GM12891 (cell line): ENCODE data around the gene KRTAP21-3.

Experiments
- DNase-seq: peaks from one replicate; pipeline ENCODE4 v3.0.0; 2011; ENCODE audit warnings: low spot score; ENCODE audit not compliant: insufficient read length
- FAIRE-seq: peaks from 2 replicates; lab custom pipeline; 2011; peaks lifted over from hg19 to GRCh38; lab: Jason Lieb, UNC
- PAX5 ChIP-seq: IDR thresholded peaks from 2 replicates; pipeline ENCODE4 v1.6.1; 2011; ENCODE audit warnings: low read length, moderate library complexity, mild to moderate bottlenecking; ENCODE audit not compliant: insufficient read depth, severe bottlenecking
- POLR2A ChIP-seq: IDR thresholded peaks from 2 replicates; pipeline ENCODE4 v1.6.1; 2011; ENCODE audit warnings: low read depth, low read length, control low read depth
- POLR2AphosphoS5 ChIP-seq: IDR thresholded peaks from 2 replicates; pipeline ENCODE4 v1.6.1; 2011; ENCODE audit warnings: low read depth, low read length, control low read depth
- POU2F2 ChIP-seq: IDR thresholded peaks from 2 replicates; pipeline ENCODE4 v1.6.1; 2011; ENCODE audit warnings: low read depth, mild to moderate bottlenecking, control low read depth, low read length, moderate library complexity
- SPI1 ChIP-seq: IDR thresholded peaks from 2 replicates; pipeline ENCODE4 v1.6.1; 2011; ENCODE audit warnings: low read depth, low read length, control low read depth
- TAF1 ChIP-seq: IDR thresholded peaks from 2 replicates; pipeline ENCODE4 v1.6.1; 2011; ENCODE audit warnings: low read depth, low read length, control low read depth

KRTAP21-3 gene

GRCh38 chr21:30714946-30715345 is 3.6 kb downstream of the KRTAP21-3 start:
- no peak for TF ChIP-seq SPI1
- no peak for TF ChIP-seq PAX5
- no peak for TF ChIP-seq POLR2AphosphoS5
- TF ChIP-seq TAF1: no peak
- no peak for TF ChIP-seq POLR2A
- TF ChIP-seq POU2F2: no peak
- DNase-seq (no peak), FAIRE-seq (no peak)

GRCh38 chr21:30714456-30714855 is 4.1 kb downstream of the KRTAP21-3 start:
- no peak for TF ChIP-seq POLR2AphosphoS5
- TF ChIP-seq PAX5: no peak
- TF ChIP-seq TAF1: no peak
- no peak for TF ChIP-seq POLR2A
- TF ChIP-seq POU2F2: no peak
- no peak for TF ChIP-seq SPI1
- FAIRE-seq: no peak
- DNase-seq: no peak

GRCh38 chr21:30713766-30714165 is 4.8 kb downstream of the KRTAP21-3 start:
- no peak for FAIRE-seq
- no peak for DNase-seq
- TF ChIP-seq POLR2AphosphoS5: no peak
- TF ChIP-seq SPI1: no peak
- TF ChIP-seq PAX5: no peak
- TF ChIP-seq TAF1: no peak
- TF ChIP-seq POLR2A: no peak
- TF ChIP-seq POU2F2: no peak

GRCh38 chr21:30710499-30710898 is 8.1 kb downstream of the KRTAP21-3 start:
- DNase-seq: no peak
- no peak for TF ChIP-seq POLR2A
- FAIRE-seq: no peak

GRCh38 chr21:30707409-30707808 is 11.2 kb downstream of the KRTAP21-3 start:
- no peak for DNase-seq
- FAIRE-seq: peak; percentile 28
- TF ChIP-seq POLR2AphosphoS5: no peak
- TF ChIP-seq PAX5: no peak
- TF ChIP-seq POU2F2: no peak
- no peak for TF ChIP-seq POLR2A
- TF ChIP-seq TAF1: no peak
- TF ChIP-seq SPI1: no peak

- DNase-seq (no peak), FAIRE-seq (no peak)
- TF ChIP-seq PAX5: no peak
Measured at GRCh38 chr21:30695956-30696355, 22.6 kb downstream of the KRTAP21-3 start.

- DNase-seq (no peak), FAIRE-seq (no peak)
- TF ChIP-seq SPI1: no peak
- TF ChIP-seq POLR2A: no peak
- TF ChIP-seq PAX5: no peak
- TF ChIP-seq POU2F2: no peak
- TF ChIP-seq POLR2AphosphoS5: no peak
- TF ChIP-seq TAF1: no peak
Measured at GRCh38 chr21:30689822-30690221, 28.8 kb downstream of the KRTAP21-3 start.

GRCh38 chr21:30684506-30684905 is 34.1 kb downstream of the KRTAP21-3 start:
- TF ChIP-seq POU2F2 (no peak), PAX5 (no peak), SPI1 (no peak), TAF1 (no peak), POLR2A (no peak), POLR2AphosphoS5 (no peak)
- FAIRE-seq (no peak), DNase-seq (no peak)

GRCh38 chr21:30680586-30680985 is 38.0 kb downstream of the KRTAP21-3 start:
- FAIRE-seq: no peak
- no peak for TF ChIP-seq TAF1
- no peak for TF ChIP-seq POLR2AphosphoS5
- no peak for TF ChIP-seq PAX5
- no peak for TF ChIP-seq POU2F2
- no peak for TF ChIP-seq POLR2A
- no peak for TF ChIP-seq SPI1
- no peak for DNase-seq

- FAIRE-seq (no peak), DNase-seq (no peak)
- TF ChIP-seq POLR2A (no peak), SPI1 (no peak), TAF1 (no peak), PAX5 (no peak), POU2F2 (no peak), POLR2AphosphoS5 (no peak)
Measured at GRCh38 chr21:30676737-30677136, 41.8 kb downstream of the KRTAP21-3 start.

- no peak for FAIRE-seq
Measured at GRCh38 chr21:30674312-30674711, 44.3 kb downstream of the KRTAP21-3 start.

More at GRCh38 chr21:30674312-30674711, 44.3 kb downstream of the KRTAP21-3 start:
- TF ChIP-seq POLR2A: no peak
- no peak for TF ChIP-seq POLR2AphosphoS5
- no peak for TF ChIP-seq SPI1
- TF ChIP-seq PAX5: no peak
- TF ChIP-seq TAF1: no peak
- no peak for TF ChIP-seq POU2F2
- DNase-seq: no peak
